GM12875 (cell line): Measurements from ENCODE around the gene FAM120AOS.

ENCODE experiments used
- H3K4me3 ChIP-seq: one replicate; pipeline ENCODE4 v1.5.1; 2011; ENCODE audit warnings: low read depth, low read length, control low read depth
- TF ChIP-seq, protein P1 (sequence below): IDR thresholded peaks from 2 replicates; pipeline ENCODE4 v1.5.1; 2011; ENCODE audit warnings: low read depth, mild to moderate bottlenecking, control low read depth, inconsistent platforms, low read length, moderate library complexity, borderline replicate concordance; ENCODE audit not compliant: insufficient read depth

The FAM120AOS gene

DNA sequence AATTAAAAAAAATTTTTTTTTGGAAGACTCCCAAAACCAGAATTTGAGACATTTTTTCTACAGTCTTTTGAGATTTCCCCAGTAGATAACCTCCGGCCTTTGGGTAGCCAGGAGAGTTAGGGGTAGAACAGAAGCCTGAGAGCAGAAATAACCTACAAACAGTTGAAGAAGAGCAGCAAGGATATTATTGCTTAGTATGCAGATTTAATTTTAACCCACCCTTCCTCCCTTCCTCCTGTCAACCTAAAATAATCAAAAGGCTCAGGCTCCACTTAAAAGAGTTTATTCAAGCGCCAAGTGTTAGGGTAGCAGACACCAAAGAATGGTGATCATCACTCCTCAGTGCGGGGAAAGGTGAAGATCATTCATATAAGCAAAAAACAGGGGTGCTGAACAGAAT, 19.3 kb downstream of the FAM120AOS start:
- H3K4me3 ChIP-seq = no peak overlapping the region
- TF ChIP-seq, protein P1, sequence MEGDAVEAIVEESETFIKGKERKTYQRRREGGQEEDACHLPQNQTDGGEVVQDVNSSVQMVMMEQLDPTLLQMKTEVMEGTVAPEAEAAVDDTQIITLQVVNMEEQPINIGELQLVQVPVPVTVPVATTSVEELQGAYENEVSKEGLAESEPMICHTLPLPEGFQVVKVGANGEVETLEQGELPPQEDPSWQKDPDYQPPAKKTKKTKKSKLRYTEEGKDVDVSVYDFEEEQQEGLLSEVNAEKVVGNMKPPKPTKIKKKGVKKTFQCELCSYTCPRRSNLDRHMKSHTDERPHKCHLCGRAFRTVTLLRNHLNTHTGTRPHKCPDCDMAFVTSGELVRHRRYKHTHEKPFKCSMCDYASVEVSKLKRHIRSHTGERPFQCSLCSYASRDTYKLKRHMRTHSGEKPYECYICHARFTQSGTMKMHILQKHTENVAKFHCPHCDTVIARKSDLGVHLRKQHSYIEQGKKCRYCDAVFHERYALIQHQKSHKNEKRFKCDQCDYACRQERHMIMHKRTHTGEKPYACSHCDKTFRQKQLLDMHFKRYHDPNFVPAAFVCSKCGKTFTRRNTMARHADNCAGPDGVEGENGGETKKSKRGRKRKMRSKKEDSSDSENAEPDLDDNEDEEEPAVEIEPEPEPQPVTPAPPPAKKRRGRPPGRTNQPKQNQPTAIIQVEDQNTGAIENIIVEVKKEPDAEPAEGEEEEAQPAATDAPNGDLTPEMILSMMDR = no peak

GRCh38 chr9:93432964-93433363, 20.4 kb downstream of the FAM120AOS start:
- no peak overlapping the region for H3K4me3 ChIP-seq
- TF ChIP-seq, protein P1 = no peak

- H3K4me3 ChIP-seq = no peak overlapping the region
- TF ChIP-seq, protein P1 = no peak
Observed at GRCh38 chr9:93431539-93432105, 21.8 kb downstream of the FAM120AOS start.

GRCh38 chr9:93427655-93428379, 25.6 kb downstream of the FAM120AOS start:
- H3K4me3 ChIP-seq = no peak overlapping the region
- TF ChIP-seq, protein P1 = peak; percentile 22; the same call in 1 of the 2 replicates

GRCh38 chr9:93422977-93423616, 30.3 kb downstream of the FAM120AOS start:
- H3K4me3 ChIP-seq = no peak overlapping the region
- TF ChIP-seq, protein P1 = no peak

GRCh38 chr9:93419023-93419422, 34.4 kb downstream of the FAM120AOS start:
- TF ChIP-seq, protein P1 = no peak
- H3K4me3 ChIP-seq = no peak overlapping the region

DNA sequence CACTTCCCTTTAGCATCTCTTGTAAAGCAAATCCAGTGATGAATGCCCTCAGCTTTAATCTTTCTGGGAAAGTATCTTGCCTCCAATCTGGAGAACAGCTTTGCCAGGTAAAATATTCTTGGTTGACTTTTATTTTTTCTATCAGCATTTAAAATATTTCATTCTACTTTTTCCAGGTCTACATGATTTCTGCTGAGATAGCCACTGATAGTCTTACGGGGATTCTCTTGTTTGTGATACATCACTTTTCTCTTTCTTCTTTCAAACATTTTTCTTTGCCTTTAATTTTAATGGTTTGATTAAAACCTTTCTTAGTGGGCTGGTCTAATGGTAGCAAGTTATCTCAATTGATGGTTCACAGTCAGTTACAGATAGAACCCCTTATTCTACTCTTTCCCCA, 35.8 kb downstream of the FAM120AOS start:
- TF ChIP-seq, protein P1 = no peak
- no peak overlapping the region for H3K4me3 ChIP-seq
